ENCODE measurements around the gene C11orf86. TPM values are rescaled to one million over a fixed set of nuclear protein-coding genes. Genes with fewer than 3 reads are reported as not detected.
"Not testable (repeated sequence)": the region's sequence is repeated elsewhere in the genome, so short reads cannot be mapped to it uniquely, and the experiment has no call there.

Gene C11orf86
- total RNA-seq, 2 donors from 2014 or later: not detected

DNA sequence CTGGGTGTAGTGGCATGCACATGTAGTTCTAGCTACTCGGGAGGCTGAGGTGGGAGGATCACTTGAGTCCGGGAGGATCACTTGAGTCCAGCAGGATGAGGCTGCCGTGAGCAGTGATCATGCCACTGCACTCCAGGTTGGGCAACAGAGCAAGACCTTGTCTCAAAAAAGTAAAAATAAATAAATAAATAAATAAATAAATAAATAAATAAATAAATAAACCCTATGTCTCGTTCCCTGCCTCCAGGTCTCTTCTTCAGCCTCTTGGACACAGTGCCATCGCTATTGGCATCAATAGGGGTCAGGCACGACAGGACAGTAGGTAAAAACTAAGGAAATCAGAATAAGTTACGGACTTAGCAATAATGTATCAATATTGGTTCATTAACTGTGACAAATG lies 24.5 kb downstream of the C11orf86 start:
- H3K27me3 ChIP-seq: no peaks in the 10 kb centered on the region
- H3K9me3 ChIP-seq: no peaks in the 10 kb centered on the region
- H3K4me1 ChIP-seq: peaks cover 0 to 12% of the 10 kb centered on the region in 2 donors
- no peak overlapping the region for H3K27ac ChIP-seq
- H3K4me3 ChIP-seq: no peak overlapping the region
- H3K36me3 ChIP-seq: no peaks in the 10 kb centered on the region
- DNase-seq (ENCODE audit: low spot score): no peak
- TF ChIP-seq, protein P1, sequence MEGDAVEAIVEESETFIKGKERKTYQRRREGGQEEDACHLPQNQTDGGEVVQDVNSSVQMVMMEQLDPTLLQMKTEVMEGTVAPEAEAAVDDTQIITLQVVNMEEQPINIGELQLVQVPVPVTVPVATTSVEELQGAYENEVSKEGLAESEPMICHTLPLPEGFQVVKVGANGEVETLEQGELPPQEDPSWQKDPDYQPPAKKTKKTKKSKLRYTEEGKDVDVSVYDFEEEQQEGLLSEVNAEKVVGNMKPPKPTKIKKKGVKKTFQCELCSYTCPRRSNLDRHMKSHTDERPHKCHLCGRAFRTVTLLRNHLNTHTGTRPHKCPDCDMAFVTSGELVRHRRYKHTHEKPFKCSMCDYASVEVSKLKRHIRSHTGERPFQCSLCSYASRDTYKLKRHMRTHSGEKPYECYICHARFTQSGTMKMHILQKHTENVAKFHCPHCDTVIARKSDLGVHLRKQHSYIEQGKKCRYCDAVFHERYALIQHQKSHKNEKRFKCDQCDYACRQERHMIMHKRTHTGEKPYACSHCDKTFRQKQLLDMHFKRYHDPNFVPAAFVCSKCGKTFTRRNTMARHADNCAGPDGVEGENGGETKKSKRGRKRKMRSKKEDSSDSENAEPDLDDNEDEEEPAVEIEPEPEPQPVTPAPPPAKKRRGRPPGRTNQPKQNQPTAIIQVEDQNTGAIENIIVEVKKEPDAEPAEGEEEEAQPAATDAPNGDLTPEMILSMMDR (IDR thresholded peaks at IDR 0.05): no peak

DNA sequence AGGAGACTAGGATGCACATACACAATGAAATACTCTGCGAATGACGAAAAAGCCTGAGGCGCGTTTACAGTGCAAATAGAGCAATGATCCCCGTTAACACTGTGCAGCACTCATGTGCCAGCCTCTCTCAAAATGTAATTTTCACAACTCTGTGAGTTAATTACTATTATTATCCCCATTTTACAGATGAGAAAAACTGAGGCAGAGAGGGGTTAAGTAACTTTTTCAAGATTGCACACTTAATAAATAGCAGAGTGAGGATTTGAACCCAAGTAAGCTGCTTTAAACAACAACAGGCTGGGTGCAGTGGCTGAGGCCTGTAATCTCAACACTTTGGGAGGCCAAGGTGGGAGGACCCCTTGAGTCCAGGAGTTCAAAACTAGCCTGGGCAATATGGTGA lies 26.2 kb downstream of the C11orf86 start:
- Histone ChIP-seq H3K27ac (no peak overlapping the region), H3K36me3 (no peaks in the 10 kb centered on the region), H3K9me3 (no peaks in the 10 kb centered on the region), H3K4me3 (no peak overlapping the region), H3K27me3 (no peaks in the 10 kb centered on the region), H3K4me1 (peaks cover 0 to 9% of the 10 kb centered on the region in 2 donors)
- TF ChIP-seq, protein P1 (IDR thresholded peaks at IDR 0.05): no peak
- DNase-seq (ENCODE audit: low spot score): no peak

DNA sequence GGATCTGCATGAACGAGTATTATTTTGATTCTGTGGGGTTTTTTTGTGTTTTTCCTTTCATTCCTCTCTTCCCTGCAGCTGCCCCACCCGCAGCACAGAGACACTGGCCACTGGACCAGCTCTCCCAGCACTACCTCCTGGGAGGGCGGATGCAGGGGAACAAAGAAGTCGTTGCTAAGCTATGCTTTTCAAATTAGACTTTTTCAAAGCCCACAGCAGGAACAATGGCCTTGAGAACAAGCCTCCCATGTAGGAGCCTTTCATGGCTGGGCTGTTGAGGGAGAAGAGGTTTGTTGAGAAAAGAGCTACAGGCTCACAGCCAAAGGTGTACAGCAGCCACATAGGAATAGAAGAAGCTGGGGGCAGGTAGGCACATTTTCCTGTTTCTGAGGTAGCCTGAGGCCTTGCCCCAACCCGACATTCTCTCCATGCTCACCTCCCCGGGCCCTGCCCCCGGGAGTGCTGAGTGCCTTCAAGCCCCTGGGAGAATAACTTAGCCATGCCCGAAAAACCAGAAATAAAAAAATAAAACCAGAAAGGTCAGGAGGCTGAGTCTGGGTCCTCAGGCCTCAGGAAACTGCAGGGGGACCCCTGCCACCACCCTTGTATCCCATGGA lies 27.3 kb downstream of the C11orf86 start:
- H3K9me3 ChIP-seq: no peaks in the 10 kb centered on the region
- no peaks in the 10 kb centered on the region for H3K27me3 ChIP-seq
- TF ChIP-seq, protein P1 (IDR thresholded peaks at IDR 0.05): no peak
- DNase-seq (ENCODE audit: low spot score): no peak
- H3K36me3 ChIP-seq: no peaks in the 10 kb centered on the region
- H3K4me1 ChIP-seq: no peaks in the 10 kb centered on the region
- H3K4me3 ChIP-seq: no peak overlapping the region
- no peak overlapping the region for H3K27ac ChIP-seq

- Histone ChIP-seq H3K4me1 (no peaks in the 10 kb centered on the region), H3K4me3 (no peak overlapping the region), H3K9me3 (no peaks in the 10 kb centered on the region), H3K27ac (no peak overlapping the region), H3K36me3 (no peaks in the 10 kb centered on the region), H3K27me3 (no peaks in the 10 kb centered on the region)
- TF ChIP-seq, protein P1 (IDR thresholded peaks at IDR 0.05): no peak
- DNase-seq (ENCODE audit: low spot score): no peak
These were observed 27.9 kb downstream of the C11orf86 start for GRCh38 chr11:67002921-67003411.

DNA sequence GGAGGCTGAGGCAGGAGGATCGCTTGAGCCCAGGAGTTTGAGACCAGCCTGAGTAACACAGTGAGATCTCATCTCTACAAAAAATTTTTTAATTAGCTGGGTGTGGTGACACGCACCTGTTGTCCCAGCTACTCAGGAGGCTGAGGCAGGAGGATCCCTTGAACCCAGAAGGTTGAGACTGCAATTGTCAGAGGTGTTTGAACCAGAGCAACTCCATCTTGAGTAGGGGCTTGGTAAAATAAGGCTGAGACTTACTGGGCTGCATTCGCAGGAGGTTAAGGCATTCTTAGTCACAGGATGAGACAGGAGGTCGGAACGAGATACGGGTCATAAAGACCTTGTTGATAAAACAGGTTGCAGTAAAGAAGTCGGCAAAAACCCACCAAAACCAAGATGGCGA lies 30.1 kb downstream of the C11orf86 start:
- not testable (repeated sequence) for H3K9me3 ChIP-seq; DNase-seq (ENCODE audit: low spot score); H3K4me3 ChIP-seq; H3K4me1 ChIP-seq; H3K27me3 ChIP-seq; H3K36me3 ChIP-seq; H3K27ac ChIP-seq

- TF ChIP-seq, protein P1 (IDR thresholded peaks at IDR 0.05): no peak
- no peaks in the 10 kb centered on the region for H3K27me3 ChIP-seq
- H3K36me3 ChIP-seq: no peaks in the 10 kb centered on the region
- no peaks in the 10 kb centered on the region for H3K4me1 ChIP-seq
- peak; percentile 77 for DNase-seq (ENCODE audit: low spot score)
- no peak overlapping the region for H3K4me3 ChIP-seq
- no peak overlapping the region for H3K27ac ChIP-seq
- H3K9me3 ChIP-seq: no peaks in the 10 kb centered on the region
These were observed 31.2 kb downstream of the C11orf86 start for GRCh38 chr11:67006029-67006884.
